GM21390 (cell line): Measurements from ENCODE around the gene APOM.

Source experiments
- ATAC-seq: cut with Tn5 transposase; IDR thresholded peaks from one replicate; pipeline ENCODE4 v1.9.1; 2021; ENCODE audit not compliant: unreplicated experiment

APOM gene

DNA sequence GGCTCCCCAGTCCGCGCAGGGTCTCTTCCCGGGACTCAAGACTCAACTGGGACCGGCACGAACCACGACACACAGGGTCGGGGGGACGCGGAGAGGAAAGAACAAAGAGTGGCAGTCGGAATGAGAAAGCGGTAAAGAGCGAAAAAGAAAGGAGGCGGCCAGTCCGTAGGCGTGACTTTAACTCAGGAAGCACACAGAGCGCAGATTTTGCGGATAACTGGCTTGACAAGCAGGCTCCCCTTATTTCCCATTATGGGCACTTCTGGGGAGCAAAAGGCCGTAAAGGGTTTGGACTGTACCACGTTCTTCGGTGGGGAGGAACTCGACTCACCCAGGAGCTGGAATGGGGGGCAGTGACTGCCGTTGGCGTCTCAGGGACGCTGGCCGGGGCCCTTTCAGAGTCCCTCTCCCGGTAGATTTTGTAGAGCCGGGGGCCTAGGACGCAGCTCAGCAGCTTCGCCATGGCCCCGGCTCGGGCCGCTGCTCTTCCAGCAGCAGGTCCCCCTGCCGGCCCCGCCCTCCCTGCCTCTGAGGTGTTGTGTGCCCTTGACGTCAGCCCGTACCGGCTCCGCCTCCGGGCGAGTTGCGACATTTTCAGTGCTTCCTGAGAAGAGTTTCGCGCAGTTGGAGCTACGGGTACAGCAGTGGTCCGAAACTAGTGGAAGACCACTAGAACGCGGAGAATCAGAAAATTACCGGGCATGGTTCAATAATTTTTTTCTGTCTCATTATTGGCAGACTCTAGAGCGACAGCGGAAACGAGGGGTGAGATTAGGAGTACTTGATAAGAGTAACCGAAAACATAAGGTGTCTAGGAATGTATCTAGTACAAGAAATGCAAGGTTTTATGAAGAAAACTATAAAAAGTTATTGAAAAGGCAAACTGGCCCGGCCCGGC is 47.4 kb downstream of the APOM start, which contains the start of gene ABHD16A:
ABHD16A (minus strand) TSS at position 506 of the 898 bp plus-strand sequence; CDS start at position 463, 43 bp downstream.
- peak; percentile 83 for ATAC-seq

DNA sequence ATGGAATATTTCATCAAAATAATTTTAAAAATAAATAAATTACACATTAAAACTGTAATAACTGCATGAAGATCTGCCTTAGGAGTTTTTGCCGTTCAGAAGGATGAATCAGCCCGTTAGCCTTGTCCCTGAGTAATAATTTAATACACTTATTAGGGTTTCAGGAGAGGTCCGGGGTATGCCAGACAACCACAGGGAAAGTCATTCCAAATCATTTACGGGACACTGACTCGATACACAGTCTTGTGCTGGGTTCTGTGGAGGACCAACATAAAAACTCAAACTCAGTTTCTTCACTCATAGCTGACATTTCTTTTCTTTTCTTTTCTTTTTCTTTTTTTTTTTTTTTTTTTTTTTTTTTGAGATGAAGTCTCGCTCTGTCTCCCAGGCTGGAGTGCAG is 50.2 kb downstream of the APOM start:
- no peak for ATAC-seq

DNA sequence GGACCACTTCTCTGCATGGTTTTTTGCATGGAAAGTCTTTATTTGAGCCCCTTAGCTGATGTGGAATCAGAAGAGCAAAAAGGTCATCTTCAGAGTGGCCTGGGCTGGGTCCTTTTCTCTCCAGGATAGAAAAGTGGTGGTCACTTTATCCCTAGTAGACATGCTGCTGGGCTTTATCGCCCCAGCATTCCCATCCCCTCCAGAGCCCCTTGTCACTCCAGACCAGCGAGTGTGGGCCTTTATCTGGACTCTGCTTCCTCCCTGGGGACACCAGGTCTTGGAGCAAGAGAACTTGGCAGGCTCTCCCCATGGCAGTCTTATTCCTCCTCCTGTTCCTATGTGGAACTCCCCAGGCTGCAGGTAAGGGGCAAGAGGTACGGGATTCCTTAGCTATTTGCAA is 50.9 kb downstream of the APOM start, which contains the start of gene LY6G6F:
LY6G6F (plus strand) TSS at position 268 of the 400 bp plus-strand sequence; CDS start at position 309, 41 bp downstream.
- ATAC-seq: no peak

GRCh38 chr6:31707701-31708100 is 52.0 kb downstream of the APOM start:
- no peak for ATAC-seq
